ENCODE results near the gene PPP1R15B.

PPP1R15B gene

GRCh38 chr1:204367956-204368355 lies 43.7 kb downstream of the PPP1R15B start:
- Histone ChIP-seq H3K27me3 (ENCODE audit: insufficient read depth, poor library complexity, severe bottlenecking) (peaks cover 7% of the 10 kb centered on the region), H3K4me3 (replicated peaks; ENCODE audit: insufficient read depth, low read length) (no peak overlapping the region), H3K27ac (replicated peaks) (no peak overlapping the region)
- no peak for DNase-seq (ENCODE audit: low read depth in 1 of 2, low spot score in 1 of 2)
- TF ChIP-seq GABPA (IDR thresholded peaks at IDR 0.05; ENCODE audit: low read depth) (no peak), SPI1 (IDR thresholded peaks at IDR 0.05; ENCODE audit: borderline replicate concordance, low read depth) (no peak), REST (IDR thresholded peaks at IDR 0.05; ENCODE audit: insufficient replicate concordance, low read depth) (no peak), POLR2AphosphoS5 (IDR thresholded peaks at IDR 0.05; ENCODE audit: low read depth) (no peak)
- TF ChIP-seq, protein P1, sequence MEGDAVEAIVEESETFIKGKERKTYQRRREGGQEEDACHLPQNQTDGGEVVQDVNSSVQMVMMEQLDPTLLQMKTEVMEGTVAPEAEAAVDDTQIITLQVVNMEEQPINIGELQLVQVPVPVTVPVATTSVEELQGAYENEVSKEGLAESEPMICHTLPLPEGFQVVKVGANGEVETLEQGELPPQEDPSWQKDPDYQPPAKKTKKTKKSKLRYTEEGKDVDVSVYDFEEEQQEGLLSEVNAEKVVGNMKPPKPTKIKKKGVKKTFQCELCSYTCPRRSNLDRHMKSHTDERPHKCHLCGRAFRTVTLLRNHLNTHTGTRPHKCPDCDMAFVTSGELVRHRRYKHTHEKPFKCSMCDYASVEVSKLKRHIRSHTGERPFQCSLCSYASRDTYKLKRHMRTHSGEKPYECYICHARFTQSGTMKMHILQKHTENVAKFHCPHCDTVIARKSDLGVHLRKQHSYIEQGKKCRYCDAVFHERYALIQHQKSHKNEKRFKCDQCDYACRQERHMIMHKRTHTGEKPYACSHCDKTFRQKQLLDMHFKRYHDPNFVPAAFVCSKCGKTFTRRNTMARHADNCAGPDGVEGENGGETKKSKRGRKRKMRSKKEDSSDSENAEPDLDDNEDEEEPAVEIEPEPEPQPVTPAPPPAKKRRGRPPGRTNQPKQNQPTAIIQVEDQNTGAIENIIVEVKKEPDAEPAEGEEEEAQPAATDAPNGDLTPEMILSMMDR (IDR thresholded peaks at IDR 0.05; ENCODE audit: insufficient read depth, low read length), result no peak

GRCh38 chr1:204367193-204367858 lies 44.3 kb downstream of the PPP1R15B start:
- no peak for DNase-seq (ENCODE audit: low read depth in 1 of 2, low spot score in 1 of 2)
- no peak for TF ChIP-seq REST (IDR thresholded peaks at IDR 0.05; ENCODE audit: insufficient replicate concordance, low read depth)
- TF ChIP-seq POLR2AphosphoS5 (IDR thresholded peaks at IDR 0.05; ENCODE audit: low read depth), result no peak
- TF ChIP-seq, protein P1 (IDR thresholded peaks at IDR 0.05; ENCODE audit: insufficient read depth, low read length), result no peak
- TF ChIP-seq SPI1 (IDR thresholded peaks at IDR 0.05; ENCODE audit: borderline replicate concordance, low read depth), result no peak
- TF ChIP-seq GABPA (IDR thresholded peaks at IDR 0.05; ENCODE audit: low read depth), result no peak
- Histone ChIP-seq H3K27ac (replicated peaks) (no peak overlapping the region), H3K27me3 (ENCODE audit: insufficient read depth, poor library complexity, severe bottlenecking) (peaks cover 7% of the 10 kb centered on the region), H3K4me3 (replicated peaks; ENCODE audit: insufficient read depth, low read length) (no peak overlapping the region)

GRCh38 chr1:204366759-204367158 lies 44.9 kb downstream of the PPP1R15B start:
- no peak overlapping the region for H3K27ac ChIP-seq (replicated peaks)
- no peak overlapping the region for H3K4me3 ChIP-seq (replicated peaks; ENCODE audit: insufficient read depth, low read length)
- peaks cover 2% of the 10 kb centered on the region for H3K27me3 ChIP-seq (ENCODE audit: insufficient read depth, poor library complexity, severe bottlenecking)
- DNase-seq (ENCODE audit: low read depth in 1 of 2, low spot score in 1 of 2), result peak in 1 of 2 experiments; percentile 12
- TF ChIP-seq POLR2AphosphoS5 (IDR thresholded peaks at IDR 0.05; ENCODE audit: low read depth) (no peak), SPI1 (IDR thresholded peaks at IDR 0.05; ENCODE audit: borderline replicate concordance, low read depth) (no peak), REST (IDR thresholded peaks at IDR 0.05; ENCODE audit: insufficient replicate concordance, low read depth) (no peak), GABPA (IDR thresholded peaks at IDR 0.05; ENCODE audit: low read depth) (no peak)
- TF ChIP-seq, protein P1 (IDR thresholded peaks at IDR 0.05; ENCODE audit: insufficient read depth, low read length), result peak; percentile 71
